NT2/D1 (cell line): ENCODE measurements around the gene MRTFA.
"Not testable (repeated sequence)": the region's sequence is repeated elsewhere in the genome, so short reads cannot be mapped to it uniquely, and the experiment has no call there.

Source experiments
- DNase-seq: peaks from one replicate; pipeline ENCODE4 v3.0.0-alpha.2; 2011; ENCODE audit warnings: low read depth, low spot score
- H3K27me3 ChIP-seq: 2 replicates; pipeline ENCODE4 v1.6.0; 2011; ENCODE audit warnings: mild to moderate bottlenecking; ENCODE audit not compliant: insufficient read length, insufficient read depth
- H3K36me3 ChIP-seq: 2 replicates; pipeline ENCODE4 v1.6.1; 2011; ENCODE audit warnings: mild to moderate bottlenecking, low read length, mixed read lengths; ENCODE audit not compliant: insufficient read depth, insufficient read length
- H3K4me1 ChIP-seq: 2 replicates; pipeline ENCODE4 v1.5.1; 2011; ENCODE audit not compliant: insufficient read depth, insufficient read length
- H3K4me3 ChIP-seq: 2 replicates; pipeline ENCODE4 v1.5.1; 2011; ENCODE audit warnings: low read depth; ENCODE audit not compliant: insufficient read length
- H3K9ac ChIP-seq: 2 replicates; pipeline ENCODE4 v1.6.0; 2011; ENCODE audit warnings: low read depth; ENCODE audit not compliant: insufficient read length
- H3K9me3 ChIP-seq: 2 replicates; pipeline ENCODE4 v1.5.1; 2011; ENCODE audit warnings: mild to moderate bottlenecking, low read length; ENCODE audit not compliant: insufficient read depth
- SUZ12 ChIP-seq: IDR thresholded peaks from 2 replicates; pipeline ENCODE4 v1.6.1; 2011; ENCODE audit not compliant: insufficient read length, insufficient read depth; ENCODE audit errors: extremely low read depth
- YY1 ChIP-seq: IDR thresholded peaks from 2 replicates; pipeline ENCODE4 v1.6.1; 2011; ENCODE audit not compliant: insufficient read length, insufficient read depth
- ZNF274 ChIP-seq: IDR thresholded peaks from 2 replicates; pipeline ENCODE4 v1.6.1; 2011; ENCODE audit warnings: mild to moderate bottlenecking, low read depth, low read length

MRTFA gene

GRCh38 chr22:40679249-40679963 is 42.9 kb upstream of the MRTFA start, which contains the start of gene MCHR1:
MCHR1 (plus strand) TSS chr22:40679484; CDS start chr22:40679653, 169 bp downstream.
- Histone ChIP-seq H3K9ac (peak within 1 kb of the TSS; percentile 72), H3K4me1 (peaks cover 13% of the 10 kb centered on the region), H3K9me3 (no peaks in the 10 kb centered on the region), H3K36me3 (peaks cover 11% of the 10 kb centered on the region), H3K4me3 (peak within 1 kb of the TSS; percentile 67), H3K27me3 (no peaks in the 10 kb centered on the region)
- TF ChIP-seq YY1 (no peak), SUZ12 (no peak), ZNF274 (no peak)
- no peak for DNase-seq

- no peak overlapping the region for H3K9ac ChIP-seq
- DNase-seq = no peak
- TF ChIP-seq YY1 = no peak
Observed at GRCh38 chr22:40678493-40679248, 42.2 kb upstream of the MRTFA start.

GRCh38 chr22:40676644-40677043 is 40.1 kb upstream of the MRTFA start:
- Histone ChIP-seq H3K4me3 (no peak overlapping the region), H3K9ac (no peak overlapping the region), H3K36me3 (peaks cover 10% of the 10 kb centered on the region), H3K27me3 (no peaks in the 10 kb centered on the region), H3K9me3 (no peaks in the 10 kb centered on the region), H3K4me1 (peaks cover 10% of the 10 kb centered on the region)
- DNase-seq = no peak
- no peak for TF ChIP-seq SUZ12
- no peak for TF ChIP-seq YY1
- TF ChIP-seq ZNF274 = no peak

More at GRCh38 chr22:40678493-40679248, 42.2 kb upstream of the MRTFA start:
- H3K36me3 ChIP-seq = peaks cover 11% of the 10 kb centered on the region
- peak overlapping the region; percentile 67 for H3K4me3 ChIP-seq
- peaks cover 13% of the 10 kb centered on the region for H3K4me1 ChIP-seq
- H3K27me3 ChIP-seq = no peaks in the 10 kb centered on the region
- no peaks in the 10 kb centered on the region for H3K9me3 ChIP-seq

- not testable (repeated sequence) for H3K9ac ChIP-seq, H3K4me3 ChIP-seq, H3K36me3 ChIP-seq, H3K4me1 ChIP-seq, H3K27me3 ChIP-seq, H3K9me3 ChIP-seq, DNase-seq
Observed at GRCh38 chr22:40676166-40676565, 39.6 kb upstream of the MRTFA start.

GRCh38 chr22:40674274-40674673 is 37.8 kb upstream of the MRTFA start:
- Histone ChIP-seq H3K9me3 (no peaks in the 10 kb centered on the region), H3K36me3 (no peaks in the 10 kb centered on the region), H3K27me3 (no peaks in the 10 kb centered on the region), H3K4me1 (peaks cover 5% of the 10 kb centered on the region), H3K9ac (no peak overlapping the region), H3K4me3 (no peak overlapping the region)
- DNase-seq = no peak
- TF ChIP-seq SUZ12 (no peak), ZNF274 (no peak), YY1 (no peak)

GRCh38 chr22:40673017-40673416 is 36.5 kb upstream of the MRTFA start:
- no peak for TF ChIP-seq SUZ12
- TF ChIP-seq YY1 = no peak
- no peak for TF ChIP-seq ZNF274

GRCh38 chr22:40671796-40672360 is 35.4 kb upstream of the MRTFA start:
- no peaks in the 10 kb centered on the region for H3K9me3 ChIP-seq
- no peaks in the 10 kb centered on the region for H3K36me3 ChIP-seq
- H3K27me3 ChIP-seq = no peaks in the 10 kb centered on the region
- DNase-seq = no peak
- H3K4me1 ChIP-seq = no peaks in the 10 kb centered on the region
- TF ChIP-seq SUZ12 (no peak), YY1 (no peak), ZNF274 (no peak)
- H3K4me3 ChIP-seq = no peak overlapping the region
- H3K9ac ChIP-seq = no peak overlapping the region

More at GRCh38 chr22:40673017-40673416, 36.5 kb upstream of the MRTFA start:
- no peak for DNase-seq
- no peak overlapping the region for H3K4me3 ChIP-seq
- H3K9ac ChIP-seq = no peak overlapping the region
- H3K4me1 ChIP-seq = no peaks in the 10 kb centered on the region
- no peaks in the 10 kb centered on the region for H3K36me3 ChIP-seq
- H3K27me3 ChIP-seq = no peaks in the 10 kb centered on the region
- no peaks in the 10 kb centered on the region for H3K9me3 ChIP-seq
